GM12878 (cell line): ENCODE data around the gene EIF6. TPM values are rescaled to one million over a fixed set of nuclear protein-coding genes. Genes with fewer than 3 reads are reported as not detected.

Experiments used
- ATAC-seq: fragments of 200-7000 bp; cut with Tn5 transposase; 3 replicates; pipeline ENCODE4 v1.9.1; 2020; ENCODE audit warnings: mild to moderate bottlenecking, moderate library complexity
- BruUV-seq: library from RNA; stranded (reverse); fragments of 400-500 nt; replicated peaks from 2 replicates; lab custom pipeline; 2021; lab: Mats Ljungman, UMichigan
- CTCF ChIA-PET: fragments of 300-600 bp; sonication (Branson Sonifier 250); formaldehyde crosslinking; extraction: SDS; loops from one replicate; lab custom pipeline; 2021; ENCODE audit warnings: inconsistent platforms; lab: Yijun Ruan, JAX
- POLR2A ChIA-PET: fragments of 350-600 bp; formaldehyde crosslinking; extraction: SDS; loops from one replicate; lab custom pipeline; 2021; ENCODE audit warnings: inconsistent platforms; lab: Charles Lee
- RAD21 ChIA-PET: fragments of 300-600 bp; sonication (Branson Sonifier 250); formaldehyde crosslinking; loops from one replicate; lab custom pipeline; 2023; ENCODE audit warnings: antibody characterized with exemption; ENCODE audit not compliant: unreplicated experiment; lab: Charles Lee
- SMC1A ChIA-PET: fragments of 300-600 bp; sonication (Branson Sonifier 250); formaldehyde crosslinking; loops from one replicate; lab custom pipeline; 2023; ENCODE audit not compliant: unreplicated experiment, uncharacterized antibody; lab: Charles Lee
- DNase-seq: peaks from one replicate; pipeline ENCODE4 v3.0.0-alpha.2; 2011; ENCODE audit warnings: low read depth, low spot score
- FAIRE-seq: peaks from 3 replicates; lab custom pipeline; 2011; peaks lifted over from hg19 to GRCh38; lab: Jason Lieb, UNC
- H2AFZ ChIP-seq: 2 replicates; pipeline ENCODE4 v1.6.0; 2011; ENCODE audit warnings: low read depth, low read length, control low read depth; ENCODE audit not compliant: control insufficient read depth
- H3K27ac ChIP-seq: 2 replicates; pipeline ENCODE4 v1.5.1; 2011; ENCODE audit warnings: control low read depth; ENCODE audit not compliant: control insufficient read depth, insufficient read depth
- H3K27me3 ChIP-seq, 2 experiments: replicated peaks in 1 of 2; 2 replicates each; pipeline versions ENCODE4 v1.6.0 to v1.6.1; 2011; ENCODE audit warnings: low read length in 1 of 2; ENCODE audit not compliant: control insufficient read depth in 2 of 2, insufficient read depth in 2 of 2
- H3K36me3 ChIP-seq, 2 experiments: 2 replicates each; pipeline ENCODE4 v1.5.1; 2011; ENCODE audit warnings: low read length in 1 of 2; ENCODE audit not compliant: control insufficient read depth in 2 of 2, insufficient read depth in 2 of 2
- H3K4me1 ChIP-seq: 2 replicates; pipeline ENCODE4 v1.6.1; 2011; ENCODE audit warnings: mild to moderate bottlenecking, low read length, moderate library complexity, mixed read lengths; ENCODE audit not compliant: control insufficient read depth, insufficient read depth
- H3K4me2 ChIP-seq: 2 replicates; pipeline ENCODE4 v1.6.0; 2011; ENCODE audit warnings: control low read depth; ENCODE audit not compliant: control insufficient read depth, insufficient read depth
- H3K4me3 ChIP-seq: fragments of 200-600 bp; sonication (generic); 2 replicates; pipeline ENCODE4 v1.5.1; 2016
- H3K79me2 ChIP-seq: 2 replicates; pipeline ENCODE4 v1.6.0; 2011; ENCODE audit warnings: low read length; ENCODE audit not compliant: control insufficient read depth, insufficient read depth
- H3K9ac ChIP-seq: 2 replicates; pipeline ENCODE4 v1.8.0; 2011; ENCODE audit warnings: low read length, control low read depth, mixed read lengths; ENCODE audit not compliant: control insufficient read depth, insufficient read depth
- H3K9me3 ChIP-seq: replicated peaks from 3 replicates; pipeline ENCODE4 v1.5.1; 2011; ENCODE audit warnings: mild to moderate bottlenecking, low read length; ENCODE audit not compliant: control insufficient read depth, insufficient read depth
- H4K20me1 ChIP-seq: 2 replicates; pipeline ENCODE4 v1.6.0; 2011; ENCODE audit not compliant: control insufficient read depth, insufficient read depth
- BACH1 ChIP-seq: fragments of 450-650 bp; IDR thresholded peaks from 2 replicates; pipeline ENCODE4 v1.6.1; 2017; ENCODE audit warnings: mild to moderate bottlenecking, borderline replicate concordance
- BHLHE40 ChIP-seq, 2 experiments: fragments of 450-650 bp in 1 of 2; IDR thresholded peaks; 2 replicates each; pipeline ENCODE4 v1.6.1; 2011 to 2017; ENCODE audit warnings: low read depth in 2 of 2, borderline replicate concordance in 1 of 2, improper control_type of control experiment in 1 of 2, low read length in 1 of 2, mild to moderate bottlenecking in 1 of 2
- EZH2 ChIP-seq: IDR thresholded peaks from 2 replicates; pipeline ENCODE4 v1.6.1; 2012; ENCODE audit warnings: low read depth, mild to moderate bottlenecking, control low read depth, inconsistent platforms, low read length, borderline replicate concordance; ENCODE audit not compliant: control insufficient read depth
- IRF5 ChIP-seq: fragments of 450-650 bp; IDR thresholded peaks from 2 replicates; pipeline ENCODE4 v1.6.1; 2017; ENCODE audit warnings: borderline replicate concordance
- PBX3 ChIP-seq: IDR thresholded peaks from 2 replicates; pipeline ENCODE4 v1.6.1; 2011; ENCODE audit warnings: mild to moderate bottlenecking, low read depth, low read length, moderate library complexity; ENCODE audit not compliant: insufficient replicate concordance
- SUZ12 ChIP-seq: fragments of 200-600 bp; sonication (generic); IDR thresholded peaks from one replicate; pipeline ENCODE4 v1.6.1; 2018; ENCODE audit warnings: antibody characterized with exemption, mild to moderate bottlenecking; ENCODE audit not compliant: unreplicated experiment
- YY1 ChIP-seq: IDR thresholded peaks from 2 replicates; pipeline ENCODE4 v1.6.1; 2011; ENCODE audit warnings: low read depth, mild to moderate bottlenecking, low read length
- ZBTB11 ChIP-seq: fragments of 450-650 bp; formaldehyde crosslinking; IDR thresholded peaks from 2 replicates; pipeline ENCODE4 v1.5.0; 2022; ENCODE audit warnings: mild to moderate bottlenecking, missing genetic modification characterization
- ZNF207 ChIP-seq: fragments of 450-650 bp; IDR thresholded peaks from 2 replicates; pipeline ENCODE4 v1.6.1; 2014; ENCODE audit warnings: antibody characterized with exemption, mild to moderate bottlenecking, borderline replicate concordance
- WGBS: methylation state at CpG from one replicate; pipeline ENCODE4 v1.1.6; 2016; ENCODE audit warnings: low lambda C conversion rate; ENCODE audit not compliant: insufficient replicate concordance, insufficient coverage; ENCODE audit errors: missing lambda C conversion rate; 5-methylcytosine and 5-hydroxymethylcytosine counted together
- in situ Hi-C: fragments of 300-500 bp; cut with MboI; formaldehyde crosslinking; loops from 9 replicates; pipeline ENCODE4 v1.14.3; 2018; ENCODE audit warnings: mixed read lengths
- intact Hi-C: fragments of 100-400 bp; cut with micrococcal nuclease; formaldehyde crosslinking; loops from one replicate; pipeline ENCODE4 v1.14.2; 2022; ENCODE audit not compliant: unreplicated experiment
- polyA plus RNA-seq, 11 experiments: library from polyadenylated mRNA; depleted of rRNA in 4 of 11; unstranded in 6 of 11; stranded (reverse) in 5 of 11; fragments of >200 nt; fragmentation: Nextera tagmentation in 4 of 11; fragmentation: Illumina TruSeq in 1 of 11; extraction: Ambion mirVana in 4 of 11; extraction: Trizol in 1 of 11; gene quantifications; 1 replicate in 1 of 11; 2 replicates in 10 of 11; pipeline versions ENCODE4 v1.2.1 to v1.2.3, GENCODE V29; 2011 to 2016; ENCODE audit warnings: inconsistent platforms in 2 of 11, missing spikeins in 2 of 11, low read depth in 1 of 11
- total RNA-seq, 4 experiments: library from RNA; depleted of rRNA in 3 of 4; stranded (reverse); fragments of >200 nt in 3 of 4; fragmentation: Illumina TruSeq in 1 of 4; extraction: Trizol in 1 of 4; gene quantifications; 2 replicates each; pipeline versions ENCODE4 v1.2.1 to v1.2.3, GENCODE V29; 2013 to 2021

Gene EIF6
- total and polyA plus RNA-seq, 10 of the 15 experiments (the other 5 are each of a cell fraction or from before 2014, with no cell fraction given): 127 to 607 (median 197) TPM

- ChIA-PET CTCF (interaction anchor here (0.8 to 1.5 kb wide), 3 partner anchors 10 to 142 kb away, joined by 3 to 4 read pairs (median 4); no protein-coding TSS in a partner anchor), RAD21 (interaction anchor here (1.5 kb wide), 1 partner anchor 150 kb away, joined by 3 read pairs; no protein-coding TSS in a partner anchor), SMC1A (interaction anchor here (0.6 to 1.2 kb wide), 2 partner anchors 148 kb away, joined by 3 to 4 read pairs; no protein-coding TSS in a partner anchor), POLR2A (no interaction called here)
- FAIRE-seq (no peak), ATAC-seq (no peak), DNase-seq (no peak)
- no peaks in the 10 kb centered on the region for H3K27me3 ChIP-seq
- no peaks in the 10 kb centered on the region for H4K20me1 ChIP-seq
- no peaks in the 10 kb centered on the region for H3K79me2 ChIP-seq
- no peaks in the 10 kb centered on the region for H3K4me1 ChIP-seq
- no peak overlapping the region for H2AFZ ChIP-seq
- peaks cover 0 to 3% of the 10 kb centered on the region in 2 experiments; a peak in 1 of 4 replicates for H3K36me3 ChIP-seq
- in situ Hi-C loops: no loop called here
- H3K9me3 ChIP-seq: no peaks in the 10 kb centered on the region
- intact Hi-C loops: no loop called here
- H3K4me2 ChIP-seq: no peak overlapping the region
- no peak overlapping the region for H3K27ac ChIP-seq
- H3K9ac ChIP-seq: no peak overlapping the region
- no peak overlapping the region for H3K4me3 ChIP-seq
- 68% methylated on average over 11 of the region's 14 CpGs for WGBS
- BruUV-seq: no TSS peak
- TF ChIP-seq IRF5: no peak
- TF ChIP-seq, all 136 proteins: peak for 0
Measured at GRCh38 chr20:35297740-35298139, 13.2 kb upstream of the EIF6 start.

GRCh38 chr20:35297155-35297554 is 12.6 kb upstream of the EIF6 start:
- peak; percentile 31; the same call in 2 of the 3 replicates for ATAC-seq
- Histone ChIP-seq H3K27me3 (no peaks in the 10 kb centered on the region), H2AFZ (no peak overlapping the region), H3K27ac (no peak overlapping the region), H3K4me3 (no peak overlapping the region), H4K20me1 (no peaks in the 10 kb centered on the region), H3K4me1 (no peaks in the 10 kb centered on the region), H3K9me3 (no peaks in the 10 kb centered on the region), H3K36me3 (peaks cover 0 to under 1% of the 10 kb centered on the region in 2 experiments; a peak in 1 of 4 replicates), H3K4me2 (no peak overlapping the region), H3K9ac (no peak overlapping the region), H3K79me2 (no peaks in the 10 kb centered on the region)
- in situ Hi-C loops (no loop called here), intact Hi-C loops (no loop called here)
- POLR2A ChIA-PET: no interaction called here
- SMC1A ChIA-PET: no interaction called here
- 39% methylated on average over 8 of the region's 8 CpGs for WGBS
- DNase-seq: no peak
- CTCF ChIA-PET: interaction anchor here (1.1 kb wide), 1 partner anchor 10 kb away, joined by 4 read pairs; no protein-coding TSS in a partner anchor
- FAIRE-seq: no peak
- RAD21 ChIA-PET: no interaction called here
- BruUV-seq: no TSS peak
- TF ChIP-seq ZNF207 (no peak), BHLHE40 (IDR thresholded peaks at IDR 0.05; ENCODE audit: borderline replicate concordance in 1 of 2, low read depth in 2 of 2, low read length in 1 of 2) (no peak), BACH1 (no peak), YY1 (no peak), SUZ12 (no peak), PBX3 (no peak), ZBTB11 (CRISPR knock-in tag) (no peak), EZH2 (no peak)
